T-helper 2 cell treated with Interferon-gamma antibody and Interleukin-4, amounts not matched to agents 5 μg/mL and 100 μg/mL, for 36 hours (primary cell): Measurements from ENCODE around the gene SLC13A1.
A peak's percentile ranks its signal among the peaks of the same experiment; 100 is the strongest.

Experiments
- DNase-seq: peaks from one replicate; pipeline ENCODE4 v3.0.0; 2021; ENCODE audit warnings: low spot score
- H3K27ac Mint-ChIP-seq: one replicate; pipeline ENCODE4 v1.8.0; 2021; ENCODE audit warnings: mild to moderate bottlenecking, mixed read lengths
- H3K27me3 Mint-ChIP-seq: one replicate; pipeline ENCODE4 v1.8.0; 2021; ENCODE audit warnings: low read depth, mixed read lengths
- H3K36me3 Mint-ChIP-seq: one replicate; pipeline ENCODE4 v1.8.0; 2021; ENCODE audit warnings: low read depth, mixed read lengths
- H3K4me1 Mint-ChIP-seq: one replicate; pipeline ENCODE4 v1.8.0; 2021; ENCODE audit warnings: low read depth, mixed read lengths
- H3K4me3 Mint-ChIP-seq: one replicate; pipeline ENCODE4 v1.8.0; 2022; ENCODE audit warnings: mild to moderate bottlenecking, moderate library complexity, mixed read lengths
- H3K9me3 Mint-ChIP-seq: one replicate; pipeline ENCODE4 v1.8.0; 2021; ENCODE audit warnings: mixed read lengths

The SLC13A1 gene

GRCh38 chr7:123211545-123211944 is 11.8 kb upstream of the SLC13A1 start:
- no peak overlapping the region for H3K27ac Mint-ChIP-seq
- H3K9me3 Mint-ChIP-seq, result peaks cover 9% of the 10 kb centered on the region
- no peaks in the 10 kb centered on the region for H3K27me3 Mint-ChIP-seq
- no peak for DNase-seq
- H3K4me3 Mint-ChIP-seq, result no peak overlapping the region
- no peaks in the 10 kb centered on the region for H3K36me3 Mint-ChIP-seq
- H3K4me1 Mint-ChIP-seq, result no peaks in the 10 kb centered on the region

GRCh38 chr7:123210986-123211385 is 11.2 kb upstream of the SLC13A1 start:
- no peak for DNase-seq
- Mint-ChIP-seq H3K27ac (no peak overlapping the region), H3K4me3 (no peak overlapping the region), H3K9me3 (peaks cover 9% of the 10 kb centered on the region), H3K36me3 (no peaks in the 10 kb centered on the region), H3K27me3 (no peaks in the 10 kb centered on the region), H3K4me1 (no peaks in the 10 kb centered on the region)

GRCh38 chr7:123209786-123210185 is 10.0 kb upstream of the SLC13A1 start:
- Mint-ChIP-seq H3K4me1 (no peaks in the 10 kb centered on the region), H3K27me3 (no peaks in the 10 kb centered on the region), H3K9me3 (peaks cover 5% of the 10 kb centered on the region), H3K4me3 (no peak overlapping the region), H3K27ac (no peak overlapping the region), H3K36me3 (no peaks in the 10 kb centered on the region)
- DNase-seq, result no peak

GRCh38 chr7:123208793-123209192 is 9.0 kb upstream of the SLC13A1 start:
- Mint-ChIP-seq H3K4me3 (no peak overlapping the region), H3K9me3 (no peaks in the 10 kb centered on the region), H3K4me1 (no peaks in the 10 kb centered on the region), H3K27ac (no peak overlapping the region), H3K27me3 (no peaks in the 10 kb centered on the region), H3K36me3 (no peaks in the 10 kb centered on the region)
- DNase-seq, result no peak

GRCh38 chr7:123204206-123204835 is 4.6 kb upstream of the SLC13A1 start:
- no peak for DNase-seq
- Mint-ChIP-seq H3K27me3 (no peaks in the 10 kb centered on the region), H3K4me1 (no peaks in the 10 kb centered on the region), H3K4me3 (no peak overlapping the region), H3K36me3 (no peaks in the 10 kb centered on the region), H3K9me3 (no peaks in the 10 kb centered on the region), H3K27ac (no peak overlapping the region)

- H3K27ac Mint-ChIP-seq, result no peak overlapping the region
- no peaks in the 10 kb centered on the region for H3K4me1 Mint-ChIP-seq
- no peaks in the 10 kb centered on the region for H3K36me3 Mint-ChIP-seq
- H3K4me3 Mint-ChIP-seq, result no peak overlapping the region
- H3K27me3 Mint-ChIP-seq, result no peaks in the 10 kb centered on the region
- no peak for DNase-seq
- H3K9me3 Mint-ChIP-seq, result no peaks in the 10 kb centered on the region
Measured at GRCh38 chr7:123201901-123202300, 2.1 kb upstream of the SLC13A1 start.

GRCh38 chr7:123198668-123199652 is 809 bp downstream of the SLC13A1 start:
- no peaks in the 10 kb centered on the region for H3K9me3 Mint-ChIP-seq
- no peak overlapping the region for H3K27ac Mint-ChIP-seq
- no peaks in the 10 kb centered on the region for H3K36me3 Mint-ChIP-seq
- no peak for DNase-seq
- H3K4me3 Mint-ChIP-seq, result no peak overlapping the region
- H3K4me1 Mint-ChIP-seq, result no peaks in the 10 kb centered on the region
- H3K27me3 Mint-ChIP-seq, result no peaks in the 10 kb centered on the region

GRCh38 chr7:123198111-123198510 is 1.7 kb downstream of the SLC13A1 start:
- no peaks in the 10 kb centered on the region for H3K27me3 Mint-ChIP-seq
- no peaks in the 10 kb centered on the region for H3K9me3 Mint-ChIP-seq
- no peak overlapping the region for H3K27ac Mint-ChIP-seq
- no peaks in the 10 kb centered on the region for H3K4me1 Mint-ChIP-seq
- H3K36me3 Mint-ChIP-seq, result no peaks in the 10 kb centered on the region
- DNase-seq, result no peak
- H3K4me3 Mint-ChIP-seq, result no peak overlapping the region

GRCh38 chr7:123193235-123193634 is 6.5 kb downstream of the SLC13A1 start:
- Mint-ChIP-seq H3K27me3 (no peaks in the 10 kb centered on the region), H3K27ac (no peak overlapping the region), H3K4me1 (no peaks in the 10 kb centered on the region), H3K9me3 (no peaks in the 10 kb centered on the region), H3K36me3 (no peaks in the 10 kb centered on the region), H3K4me3 (no peak overlapping the region)
- DNase-seq, result no peak

GRCh38 chr7:123191132-123191531 is 8.6 kb downstream of the SLC13A1 start:
- Mint-ChIP-seq H3K27me3 (no peaks in the 10 kb centered on the region), H3K36me3 (no peaks in the 10 kb centered on the region), H3K9me3 (no peaks in the 10 kb centered on the region), H3K4me3 (no peak overlapping the region), H3K27ac (no peak overlapping the region), H3K4me1 (no peaks in the 10 kb centered on the region)
- no peak for DNase-seq

- Mint-ChIP-seq H3K4me3 (no peak overlapping the region), H3K27me3 (no peaks in the 10 kb centered on the region), H3K27ac (no peak overlapping the region), H3K4me1 (no peaks in the 10 kb centered on the region), H3K9me3 (no peaks in the 10 kb centered on the region), H3K36me3 (no peaks in the 10 kb centered on the region)
- peak; percentile 12 for DNase-seq
Measured at GRCh38 chr7:123190109-123190831, 9.5 kb downstream of the SLC13A1 start.

GRCh38 chr7:123185756-123186155 is 14.0 kb downstream of the SLC13A1 start:
- Mint-ChIP-seq H3K4me1 (no peaks in the 10 kb centered on the region), H3K27ac (no peak overlapping the region), H3K27me3 (no peaks in the 10 kb centered on the region), H3K4me3 (no peak overlapping the region), H3K9me3 (no peaks in the 10 kb centered on the region), H3K36me3 (no peaks in the 10 kb centered on the region)
- no peak for DNase-seq

GRCh38 chr7:123184271-123184670 is 15.5 kb downstream of the SLC13A1 start:
- H3K4me1 Mint-ChIP-seq, result no peaks in the 10 kb centered on the region
- no peaks in the 10 kb centered on the region for H3K27me3 Mint-ChIP-seq
- no peaks in the 10 kb centered on the region for H3K36me3 Mint-ChIP-seq
- no peak overlapping the region for H3K4me3 Mint-ChIP-seq
- no peaks in the 10 kb centered on the region for H3K9me3 Mint-ChIP-seq
- no peak overlapping the region for H3K27ac Mint-ChIP-seq
- no peak for DNase-seq

- Mint-ChIP-seq H3K27ac (no peak overlapping the region), H3K27me3 (no peaks in the 10 kb centered on the region), H3K4me1 (no peaks in the 10 kb centered on the region), H3K4me3 (no peak overlapping the region), H3K9me3 (no peaks in the 10 kb centered on the region), H3K36me3 (no peaks in the 10 kb centered on the region)
- no peak for DNase-seq
Measured at GRCh38 chr7:123183431-123183830, 16.3 kb downstream of the SLC13A1 start.
